LNCAP (cell line): Measurements from ENCODE around the gene TIGD3.

Source experiments
- TF ChIP-seq, protein P1 (sequence below): fragments of 450-650 bp; IDR thresholded peaks from 2 replicates; pipeline ENCODE4 v1.5.1; 2017; ENCODE audit warnings: mild to moderate bottlenecking

TIGD3 gene

DNA sequence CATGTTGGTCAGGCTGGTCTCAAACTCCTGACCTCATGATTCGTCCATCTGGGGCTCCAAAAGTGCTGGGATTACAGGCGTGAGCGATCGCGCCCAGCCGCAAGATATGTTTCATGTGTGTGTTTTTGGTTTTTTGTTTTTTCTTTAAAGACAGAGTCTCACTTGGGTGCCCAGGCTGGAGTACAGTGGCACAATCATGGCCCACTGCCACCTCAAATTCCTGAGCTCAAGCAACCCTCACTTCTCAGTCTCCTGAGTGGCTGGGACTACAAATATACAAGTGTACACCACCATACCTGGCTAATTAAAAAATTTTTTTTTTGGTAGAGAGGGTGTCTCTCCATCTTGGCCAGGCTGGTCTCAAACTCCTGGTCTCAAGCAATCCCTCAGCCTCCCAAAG is 8.4 kb downstream of the TIGD3 start:
- TF ChIP-seq, protein P1, sequence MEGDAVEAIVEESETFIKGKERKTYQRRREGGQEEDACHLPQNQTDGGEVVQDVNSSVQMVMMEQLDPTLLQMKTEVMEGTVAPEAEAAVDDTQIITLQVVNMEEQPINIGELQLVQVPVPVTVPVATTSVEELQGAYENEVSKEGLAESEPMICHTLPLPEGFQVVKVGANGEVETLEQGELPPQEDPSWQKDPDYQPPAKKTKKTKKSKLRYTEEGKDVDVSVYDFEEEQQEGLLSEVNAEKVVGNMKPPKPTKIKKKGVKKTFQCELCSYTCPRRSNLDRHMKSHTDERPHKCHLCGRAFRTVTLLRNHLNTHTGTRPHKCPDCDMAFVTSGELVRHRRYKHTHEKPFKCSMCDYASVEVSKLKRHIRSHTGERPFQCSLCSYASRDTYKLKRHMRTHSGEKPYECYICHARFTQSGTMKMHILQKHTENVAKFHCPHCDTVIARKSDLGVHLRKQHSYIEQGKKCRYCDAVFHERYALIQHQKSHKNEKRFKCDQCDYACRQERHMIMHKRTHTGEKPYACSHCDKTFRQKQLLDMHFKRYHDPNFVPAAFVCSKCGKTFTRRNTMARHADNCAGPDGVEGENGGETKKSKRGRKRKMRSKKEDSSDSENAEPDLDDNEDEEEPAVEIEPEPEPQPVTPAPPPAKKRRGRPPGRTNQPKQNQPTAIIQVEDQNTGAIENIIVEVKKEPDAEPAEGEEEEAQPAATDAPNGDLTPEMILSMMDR, result no peak

DNA sequence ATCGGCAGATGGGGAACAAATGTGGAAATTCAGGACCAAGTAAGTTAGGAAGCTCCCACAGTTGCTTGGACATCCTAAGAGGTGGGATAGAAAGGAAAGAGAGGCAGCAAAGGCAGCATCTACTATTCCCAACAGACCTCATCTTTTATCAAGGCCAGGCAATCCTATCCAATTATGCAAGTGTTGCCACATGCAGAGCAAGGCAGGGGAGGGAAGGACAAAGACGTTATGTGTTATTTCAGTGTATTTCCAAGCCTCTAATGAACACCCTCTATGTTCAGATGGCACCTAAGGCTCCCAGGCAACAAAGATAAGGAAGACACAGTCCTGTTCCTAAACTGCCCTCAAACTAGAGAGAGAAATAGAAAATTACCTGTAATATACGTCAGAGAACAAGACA is 9.2 kb downstream of the TIGD3 start:
- TF ChIP-seq, protein P1, result no peak

- TF ChIP-seq, protein P1, result peak; percentile 77
Observed at GRCh38 chr11:65366340-65366773, 11.8 kb downstream of the TIGD3 start.

GRCh38 chr11:65370659-65371049 is 16.1 kb downstream of the TIGD3 start:
- TF ChIP-seq, protein P1, result no peak

DNA sequence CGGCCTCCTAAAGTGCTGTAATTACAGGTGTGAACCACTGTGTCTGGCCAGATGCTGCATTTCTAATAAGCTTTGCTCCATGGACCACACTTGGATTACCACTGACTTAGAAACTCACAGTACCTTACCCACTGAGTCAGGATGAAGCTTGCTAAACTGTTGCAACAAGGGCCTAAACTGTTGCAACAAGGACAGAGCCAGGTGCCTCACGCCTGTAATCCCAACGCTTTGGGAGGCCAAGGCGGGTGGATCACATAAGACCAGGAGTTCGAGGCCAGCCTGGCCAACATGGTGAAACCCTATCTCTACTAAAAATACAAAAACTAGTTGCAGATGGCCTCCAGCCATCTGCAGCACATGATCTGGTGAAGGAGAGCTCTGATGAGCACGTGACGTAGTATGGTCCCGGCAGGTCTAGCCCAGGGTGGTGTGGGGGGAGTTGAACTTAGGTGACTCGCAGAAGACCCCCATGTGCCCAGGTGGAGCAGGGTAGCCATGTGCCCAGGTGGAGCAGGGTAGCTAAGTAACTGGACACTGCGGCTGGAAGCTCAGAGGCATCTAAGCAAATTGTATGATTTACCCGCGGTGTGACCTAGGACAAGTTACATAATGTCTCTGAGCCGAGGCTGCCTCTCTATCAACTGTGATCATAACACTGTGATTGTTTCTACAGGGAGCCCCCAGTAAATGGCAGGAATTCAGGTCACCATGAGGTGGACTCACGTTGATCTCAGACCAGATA is 19.5 kb downstream of the TIGD3 start:
- TF ChIP-seq, protein P1, result no peak

GRCh38 chr11:65375012-65375411 is 20.5 kb downstream of the TIGD3 start:
- TF ChIP-seq, protein P1, result no peak

- TF ChIP-seq, protein P1, result no peak
Observed at GRCh38 chr11:65376138-65376713, 21.7 kb downstream of the TIGD3 start.
